AG08396 (cell line): ENCODE results near the gene ABCG2.

Source experiments
- DNase-seq: peaks from one replicate; pipeline ENCODE4 v3.0.0; 2012; ENCODE audit warnings: low spot score, mixed read lengths

Gene ABCG2

DNA sequence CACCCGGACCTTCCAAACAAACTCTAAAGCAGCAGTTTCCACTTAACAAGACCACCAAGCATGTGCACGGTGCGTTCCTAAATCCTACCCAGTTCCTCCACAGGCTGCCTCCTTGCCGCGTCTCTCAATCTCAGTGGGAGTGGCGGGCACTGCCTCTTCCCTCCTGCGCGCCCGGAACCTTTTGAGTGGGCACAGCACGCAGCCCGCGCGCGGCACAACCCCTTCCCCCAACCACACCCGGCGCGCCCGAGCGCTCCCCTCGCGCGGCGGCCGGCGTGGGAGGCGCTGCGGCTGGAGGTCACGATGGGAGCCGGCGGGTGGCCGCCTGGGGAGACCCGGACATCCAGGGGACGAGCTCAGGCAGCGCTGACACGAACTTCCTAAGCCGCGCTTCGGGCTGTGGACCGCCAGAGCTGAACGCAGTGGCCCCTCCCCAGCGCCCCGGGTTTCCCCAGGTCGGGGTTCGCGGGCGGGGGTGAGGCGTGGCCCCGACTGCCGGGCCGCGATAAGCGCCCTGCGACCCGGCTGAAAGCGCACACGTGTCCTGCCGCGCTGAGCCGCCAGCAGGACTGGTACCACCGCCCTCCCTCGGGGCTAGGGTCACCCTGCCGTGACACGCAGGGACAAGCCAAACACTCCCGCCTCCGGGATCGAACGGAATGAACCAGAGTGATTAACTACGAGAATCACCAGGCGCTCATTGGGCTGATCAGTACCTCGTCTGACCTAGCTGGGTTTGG lies at the start of gene ABCG2:
Gene ABCG2, minus strand, starts transcription at position 151 of the 740 bp plus-strand sequence. CDS start 18,644 bp downstream, outside the sequence.
- DNase-seq = peak; percentile 53

DNA sequence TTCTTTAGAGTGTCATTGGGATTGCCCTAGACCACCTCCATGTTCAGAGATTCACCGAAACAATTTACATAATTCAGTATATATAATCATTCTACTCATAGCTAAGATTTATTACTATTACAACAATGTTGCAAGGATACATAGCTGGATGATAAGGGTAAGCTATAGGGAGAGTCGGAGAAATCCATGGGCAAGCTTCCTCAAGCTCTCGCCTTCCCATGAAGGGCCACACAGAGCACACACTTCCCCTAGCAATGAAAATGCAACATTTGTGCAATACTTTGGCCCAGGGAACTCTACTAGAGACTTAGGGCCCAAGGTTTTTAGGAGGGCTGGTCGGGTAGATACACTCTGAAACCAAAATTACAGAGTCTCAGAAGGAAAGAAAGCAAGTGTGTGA lies 49.7 kb upstream of the ABCG2 start:
- DNase-seq = no peak

DNA sequence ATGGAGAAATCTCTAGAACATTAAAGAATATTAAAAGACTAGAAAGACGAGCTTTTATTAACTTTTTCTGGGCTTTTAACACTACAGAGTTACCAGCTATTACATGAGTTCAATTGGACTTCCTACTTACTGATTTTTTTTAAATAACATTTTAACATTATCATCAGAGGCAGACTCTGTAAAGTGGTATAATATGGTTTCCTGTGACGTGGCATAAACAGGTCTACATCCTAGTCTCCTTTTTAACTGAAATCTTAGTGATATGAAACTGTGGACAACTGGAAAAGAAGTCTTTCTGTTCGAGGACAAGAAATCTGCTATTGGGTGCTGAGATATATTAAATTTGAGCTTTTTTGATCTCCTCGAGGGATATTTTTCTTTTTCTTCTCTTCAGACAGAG lies 48.7 kb upstream of the ABCG2 start:
- no peak for DNase-seq

DNA sequence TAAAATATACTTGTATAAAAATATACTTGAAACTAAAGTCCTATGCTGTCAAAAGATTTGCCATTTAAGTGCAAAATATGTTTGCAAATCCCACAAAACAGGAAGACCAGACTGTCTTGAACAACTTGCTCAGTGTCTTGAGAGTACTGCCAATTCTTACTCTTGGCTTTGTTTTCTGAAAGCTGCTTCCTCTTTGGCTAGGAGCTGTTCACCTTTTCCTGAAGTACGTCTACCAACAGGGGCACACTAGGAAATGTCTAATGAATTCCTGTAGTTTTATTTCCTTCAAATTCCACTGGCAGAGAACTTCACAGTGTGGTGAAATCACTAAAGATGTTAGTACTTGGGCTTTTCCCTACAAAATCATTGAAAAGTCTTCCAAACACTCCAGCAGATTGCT lies 46.4 kb upstream of the ABCG2 start:
- no peak for DNase-seq

DNA sequence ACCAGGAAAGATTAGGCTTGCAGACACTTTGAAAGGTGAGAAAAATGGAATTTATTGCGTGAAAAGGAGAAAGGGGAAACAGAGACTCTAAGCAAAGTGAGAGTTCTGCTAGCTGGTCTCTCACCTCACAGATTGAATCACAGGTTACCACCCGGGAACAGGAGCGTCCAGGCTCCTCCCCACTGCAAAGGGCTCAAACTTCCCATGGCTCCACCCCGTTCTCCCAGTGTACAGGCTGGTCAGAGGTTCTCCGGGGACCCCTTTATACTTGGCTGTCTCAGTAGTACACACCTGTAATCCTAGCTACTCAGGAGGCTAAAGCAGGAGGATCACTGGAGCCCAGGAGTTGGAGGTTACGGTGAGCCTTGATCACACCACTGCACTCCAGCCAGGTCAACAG lies 44.0 kb upstream of the ABCG2 start:
- DNase-seq = no peak

DNA sequence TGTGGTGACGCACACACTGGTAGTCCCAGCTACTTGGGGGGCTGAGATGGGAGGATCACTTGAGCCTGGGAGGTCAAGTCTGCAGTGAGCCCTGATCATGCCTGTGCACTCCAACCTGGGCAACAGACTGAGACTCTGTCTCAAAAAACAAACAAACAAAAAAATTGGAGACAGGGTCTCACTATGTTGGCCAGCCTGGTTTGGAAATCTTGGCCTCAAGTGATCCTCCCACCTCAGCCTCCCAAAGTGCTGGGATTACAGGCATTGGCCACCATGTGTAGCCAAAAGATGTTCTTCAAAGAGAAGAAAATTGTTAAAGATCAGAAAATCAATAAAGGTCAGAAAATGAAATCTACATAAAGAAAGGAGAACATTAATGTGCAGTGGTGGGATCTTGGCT lies 41.7 kb upstream of the ABCG2 start:
- no peak for DNase-seq

DNA sequence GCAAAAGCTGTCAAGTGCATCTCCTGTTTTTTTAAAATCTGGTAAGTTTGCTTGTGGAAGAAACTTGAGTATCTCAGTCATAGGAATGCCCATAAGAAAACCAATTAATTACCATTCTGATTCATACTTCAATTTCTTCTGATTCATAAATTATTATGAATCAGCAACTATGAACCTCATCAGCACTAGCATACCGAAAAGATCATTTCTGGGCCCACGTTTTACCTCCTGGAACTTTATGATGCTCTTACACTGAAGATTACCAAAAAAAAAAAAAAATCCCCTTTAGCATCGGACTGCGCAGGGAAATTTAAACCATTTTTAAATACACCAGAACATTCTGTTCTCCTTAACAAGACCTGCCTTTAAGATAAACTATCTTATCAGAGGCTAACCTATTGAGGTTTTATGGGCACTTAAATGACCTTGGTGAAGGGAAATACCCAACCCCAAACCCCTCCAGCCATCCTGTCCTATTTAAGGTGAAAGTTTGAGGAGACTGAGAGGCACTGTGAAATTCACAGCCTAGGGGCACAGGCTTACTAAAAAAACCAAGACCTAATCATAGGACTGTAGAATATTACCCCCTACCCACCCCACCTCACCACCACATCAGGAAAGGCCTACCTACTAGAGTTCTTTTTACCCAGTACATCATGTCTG lies 38.2 kb upstream of the ABCG2 start:
- no peak for DNase-seq

DNA sequence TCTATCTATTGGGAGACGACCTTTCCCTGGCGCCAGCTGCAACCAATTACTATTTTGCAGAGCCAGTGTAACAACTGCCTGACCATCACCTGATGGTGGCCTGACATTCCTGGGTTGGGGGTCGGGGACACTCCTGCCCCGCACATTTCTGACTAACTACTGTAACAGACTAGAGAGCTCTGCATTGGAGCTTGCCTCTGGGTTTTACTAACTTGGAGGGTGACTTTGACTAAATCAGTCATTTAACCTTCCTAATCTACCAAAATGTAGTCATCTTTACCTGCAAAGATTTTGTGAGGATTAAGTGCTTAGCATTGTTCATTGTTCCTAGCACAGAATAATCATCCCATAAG lies 37.5 kb upstream of the ABCG2 start:
- DNase-seq = no peak

DNA sequence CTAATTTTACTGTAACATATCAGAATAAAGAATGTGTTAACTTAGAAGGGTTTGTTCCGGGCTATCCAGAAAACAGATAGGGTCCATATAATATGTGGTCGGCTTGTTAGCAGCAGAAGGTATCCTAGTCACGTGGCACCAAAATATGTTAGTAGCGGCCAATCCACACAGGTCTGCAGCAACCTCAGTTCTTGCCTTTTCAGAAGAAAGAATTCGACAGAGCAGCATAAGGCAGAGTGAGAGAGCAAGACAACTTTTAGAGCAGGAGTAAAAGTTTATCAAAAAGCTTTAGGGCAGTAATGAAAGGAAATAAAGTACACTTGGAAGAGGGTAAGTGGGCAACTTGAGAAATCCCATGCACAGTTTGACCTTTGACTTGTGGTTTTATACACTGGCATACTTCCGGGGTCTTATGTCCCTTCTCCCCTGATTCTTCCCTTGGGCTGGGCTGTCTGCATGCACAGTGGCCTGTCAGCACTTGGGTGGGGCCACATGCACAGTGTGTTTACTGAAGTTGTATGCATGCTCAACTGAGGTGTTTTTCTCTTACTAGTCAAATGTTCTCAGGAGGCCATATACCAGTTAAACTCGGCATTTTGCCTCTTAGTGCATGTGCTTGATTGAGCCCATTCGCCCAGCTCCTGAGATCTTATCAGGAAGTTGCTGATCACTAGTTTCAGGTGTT lies 37.0 kb upstream of the ABCG2 start:
- DNase-seq = no peak

DNA sequence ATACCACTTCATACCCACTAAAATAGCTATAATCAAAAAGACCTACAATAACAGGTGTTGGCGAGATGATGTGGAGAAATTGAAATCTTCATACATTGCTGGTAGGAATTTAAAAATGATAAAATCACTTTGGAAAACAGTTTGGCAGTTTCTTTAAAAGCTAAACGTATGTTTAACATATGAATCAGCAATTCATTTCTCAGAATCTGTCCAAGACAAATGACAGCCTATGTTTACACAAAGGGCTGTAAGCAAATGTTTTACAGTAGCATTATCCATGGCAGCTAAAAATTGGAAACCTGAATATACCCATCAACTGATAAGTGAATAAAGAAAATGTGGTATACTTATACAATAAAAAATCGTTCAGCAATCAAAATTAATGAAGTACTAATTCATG lies 33.0 kb upstream of the ABCG2 start:
- no peak for DNase-seq

DNA sequence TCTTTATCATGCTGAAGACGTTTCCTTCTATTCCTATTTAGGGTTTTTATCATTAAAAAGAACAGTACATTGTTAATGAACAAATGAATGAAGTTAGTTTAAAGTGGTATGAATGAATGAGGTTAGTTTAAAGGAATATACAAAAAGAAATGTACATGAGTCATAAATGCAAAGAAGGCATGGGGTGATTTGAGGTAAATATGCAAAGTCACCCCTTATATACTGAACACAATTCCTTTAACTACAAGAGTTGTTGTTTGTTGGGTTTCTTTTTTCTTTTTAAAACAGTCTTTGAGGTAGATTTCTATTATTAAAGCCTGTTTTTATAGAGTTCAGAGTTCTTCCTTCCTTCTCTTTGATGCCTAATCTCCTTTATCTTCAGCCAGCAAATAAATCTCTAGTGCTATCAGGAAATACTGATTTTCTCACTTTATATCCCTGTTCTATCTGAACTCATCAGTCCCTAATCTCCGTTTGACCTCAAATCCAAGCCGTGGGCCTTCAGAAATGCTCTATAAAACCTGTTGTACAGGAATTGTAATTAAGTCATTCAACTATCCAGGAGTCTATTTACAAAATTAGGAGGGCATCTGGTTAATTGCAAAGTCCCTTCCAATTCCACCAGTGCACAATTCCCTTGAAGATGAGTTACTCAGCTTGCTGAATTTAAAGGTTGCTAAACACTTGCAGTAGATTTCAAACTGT lies 31.6 kb upstream of the ABCG2 start:
- no peak for DNase-seq

DNA sequence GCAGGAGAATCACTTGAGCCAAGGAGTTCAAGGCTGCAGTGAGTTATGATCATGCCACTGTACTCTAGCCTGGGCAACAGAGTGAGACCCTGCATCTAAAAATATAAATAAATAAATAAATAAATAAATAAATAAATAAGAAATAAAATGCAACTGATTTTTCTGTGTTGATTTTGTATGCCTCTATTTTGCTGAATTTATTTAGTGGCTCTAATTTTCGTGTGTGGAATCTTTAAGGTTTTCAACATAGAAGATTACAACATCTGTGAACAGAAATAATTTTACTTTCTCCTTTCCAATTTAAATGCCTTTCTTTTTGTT lies 30.9 kb upstream of the ABCG2 start:
- DNase-seq = no peak

DNA sequence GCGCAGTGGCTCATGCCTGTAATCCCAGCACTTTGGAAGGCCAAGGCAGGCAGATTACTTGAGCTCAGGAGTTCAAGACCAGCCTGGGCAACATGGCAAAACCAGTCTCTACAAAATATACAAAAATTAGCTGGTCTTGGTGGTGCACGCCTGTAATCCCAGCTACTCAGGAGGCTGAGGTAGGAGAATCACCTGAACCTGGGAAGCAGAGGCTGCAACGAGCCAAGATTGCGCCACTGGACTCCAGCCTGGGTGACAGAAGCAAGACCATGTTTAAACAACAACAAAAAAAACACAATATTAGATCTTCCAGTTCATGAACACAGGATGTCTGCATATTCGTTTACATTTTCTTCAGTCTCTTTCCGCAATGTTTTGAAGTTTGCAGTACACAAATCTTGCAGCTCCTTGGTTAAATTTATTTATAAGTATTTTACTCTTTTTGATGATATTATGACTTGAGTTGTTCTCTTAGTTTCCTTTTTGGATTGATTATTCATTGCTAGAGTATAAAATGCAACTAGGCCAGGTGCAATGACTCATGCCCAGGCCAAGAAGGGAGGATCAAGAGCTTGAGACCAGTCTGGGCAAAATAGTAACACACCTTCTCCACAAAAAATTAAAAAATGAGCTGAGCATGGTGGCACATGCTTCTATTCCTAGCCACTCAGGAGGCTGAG lies 30.4 kb upstream of the ABCG2 start:
- DNase-seq = no peak

DNA sequence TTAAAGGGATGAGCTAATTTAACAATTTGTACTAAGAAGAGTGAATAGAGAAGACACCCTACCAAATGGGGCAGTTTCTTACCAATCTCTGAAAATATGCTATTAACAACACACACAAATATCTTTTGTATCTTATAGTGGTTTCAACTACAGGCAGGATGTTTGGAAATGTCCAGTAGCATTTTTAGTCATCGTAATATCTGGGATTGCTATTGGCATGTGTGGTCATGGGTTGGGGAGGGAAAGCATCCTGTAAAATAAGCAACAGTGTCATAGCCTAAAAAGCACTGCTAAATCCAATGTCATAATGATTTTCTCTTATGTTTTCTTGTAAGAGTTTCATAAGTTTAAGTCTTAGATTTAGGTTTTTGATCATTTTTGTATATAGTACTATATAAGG lies 29.3 kb upstream of the ABCG2 start:
- DNase-seq = peak; percentile 20

DNA sequence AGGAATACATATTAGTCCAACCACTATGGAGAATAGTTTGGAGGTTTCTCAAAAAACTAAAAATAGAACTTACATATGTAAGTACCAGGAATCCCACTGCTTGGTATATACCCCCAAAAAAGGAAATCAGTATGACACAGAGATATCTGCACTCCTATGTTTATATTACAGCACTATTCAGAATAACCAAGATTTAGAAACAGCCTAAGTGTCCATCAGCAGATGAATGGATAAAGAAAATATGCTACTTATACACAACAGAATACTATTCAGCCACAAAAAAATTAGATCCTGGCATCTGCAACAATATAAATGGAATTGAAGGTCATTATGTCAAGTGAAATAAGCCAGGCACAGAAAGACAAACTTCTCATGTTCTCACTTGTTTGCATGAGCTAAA lies 27.5 kb upstream of the ABCG2 start:
- no peak for DNase-seq

DNA sequence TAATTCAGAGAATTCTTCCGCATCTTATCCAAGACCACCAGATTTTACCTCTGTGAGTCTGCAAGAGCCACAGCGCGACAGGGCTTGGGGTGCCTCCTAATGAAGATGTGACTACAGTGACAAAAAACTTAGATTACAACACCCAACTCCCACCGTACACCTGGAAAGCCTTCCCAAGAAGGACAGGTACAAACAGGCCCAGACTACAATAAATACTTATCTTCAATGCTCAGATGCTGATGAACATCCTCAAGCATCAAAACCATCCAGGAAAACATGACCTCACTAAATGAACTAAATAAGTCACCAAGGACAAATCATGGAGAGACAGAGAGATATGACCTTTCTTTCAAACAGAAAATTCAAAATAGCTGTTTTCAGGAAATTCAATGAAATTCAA lies 20.8 kb upstream of the ABCG2 start:
- no peak for DNase-seq

DNA sequence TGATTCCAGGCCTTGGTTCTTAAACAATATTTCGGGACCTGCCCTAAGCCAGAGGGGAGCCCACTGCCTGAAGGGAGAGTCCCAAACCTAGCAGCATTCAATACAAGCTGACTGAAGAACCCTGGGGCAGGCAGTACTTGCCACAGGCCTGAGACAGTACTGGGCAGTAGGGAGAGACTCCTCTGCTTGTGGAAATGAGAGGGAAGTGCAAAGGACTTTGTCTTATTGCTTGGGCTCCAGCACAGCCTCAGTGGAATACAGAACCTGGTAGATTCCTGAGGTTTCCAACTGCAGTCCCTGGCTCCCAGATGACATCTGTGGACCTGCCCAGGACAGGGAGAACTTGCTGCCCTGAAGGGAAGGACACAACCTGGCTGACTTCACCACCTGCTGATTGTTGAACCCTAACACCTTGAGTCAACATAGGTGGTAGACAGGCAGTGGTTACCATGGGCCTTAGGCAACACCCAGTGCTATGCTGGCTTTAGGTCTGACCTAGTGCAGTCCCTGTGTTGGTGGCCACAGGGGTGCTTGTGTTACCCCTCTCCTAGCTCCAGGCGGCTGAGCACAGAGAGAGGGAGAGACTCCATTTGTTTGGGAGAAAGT lies 20.3 kb upstream of the ABCG2 start:
- no peak for DNase-seq

DNA sequence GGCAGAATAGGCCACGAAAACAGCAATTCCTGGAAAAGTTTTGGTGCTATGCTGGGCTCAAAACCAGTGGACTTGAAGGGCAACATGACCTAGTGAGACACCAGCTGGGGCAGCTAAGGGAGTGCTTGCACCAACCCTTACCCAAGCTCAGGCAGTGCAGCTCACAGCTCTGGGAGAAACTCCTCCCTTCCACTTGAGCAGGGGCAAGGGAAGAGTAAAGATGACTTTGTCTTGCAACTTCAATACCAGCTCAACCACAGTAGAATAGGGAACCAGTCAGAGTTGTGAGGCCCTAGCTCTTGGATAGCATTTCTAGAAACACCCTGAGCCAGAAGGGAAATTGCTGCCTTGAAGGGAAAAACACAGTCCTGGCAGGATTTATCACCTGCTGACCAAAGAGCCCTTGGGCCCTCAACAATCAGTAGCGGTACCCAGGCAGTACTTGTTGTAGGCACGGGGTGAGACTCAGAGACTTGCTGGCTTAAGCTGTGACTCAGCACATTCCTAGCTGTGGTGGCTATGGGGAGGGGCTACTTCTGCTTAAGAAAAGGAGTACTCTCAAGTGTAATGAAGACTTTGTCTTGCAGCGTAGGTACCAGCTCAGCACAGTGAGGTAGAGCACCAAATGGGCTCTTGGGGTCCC lies 19.7 kb upstream of the ABCG2 start:
- DNase-seq = peak; percentile 59

DNA sequence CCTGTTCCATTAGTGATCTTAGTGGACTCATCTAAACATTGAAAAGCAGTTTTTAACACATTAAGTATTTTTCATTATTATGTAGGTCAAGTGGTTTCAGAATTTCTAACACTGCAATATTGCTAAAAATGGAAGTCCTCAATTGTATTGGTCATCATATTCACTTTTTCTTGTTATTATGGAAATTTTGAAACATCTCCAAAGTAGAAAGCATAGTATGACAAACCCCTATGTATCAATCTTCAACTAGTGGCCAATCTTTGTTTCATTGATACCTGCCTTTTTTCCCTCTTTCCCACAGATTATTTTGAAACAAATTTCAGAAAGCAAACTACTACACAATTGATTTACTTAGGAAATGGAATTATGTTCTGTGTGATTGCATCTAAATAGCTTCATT lies 14.5 kb upstream of the ABCG2 start:
- DNase-seq = no peak

DNA sequence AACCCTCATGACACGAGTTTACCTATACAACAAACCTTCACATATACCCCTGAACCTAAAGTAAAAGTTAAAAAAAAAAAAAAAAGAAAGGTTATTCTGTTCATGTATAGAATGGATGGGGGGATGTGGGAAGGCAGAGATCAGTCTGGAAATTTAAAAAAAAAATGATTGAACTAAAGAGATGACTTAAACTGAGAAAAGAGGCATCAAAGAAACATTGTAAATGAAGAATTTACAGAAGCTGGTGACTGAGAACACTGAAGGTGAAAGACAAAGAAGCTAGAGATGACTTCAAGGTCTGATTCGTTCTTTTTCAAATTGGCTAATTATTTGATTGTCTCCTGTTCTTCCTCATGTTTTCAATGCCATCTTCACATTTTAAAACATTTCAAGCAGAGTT lies 12.8 kb upstream of the ABCG2 start:
- no peak for DNase-seq

DNA sequence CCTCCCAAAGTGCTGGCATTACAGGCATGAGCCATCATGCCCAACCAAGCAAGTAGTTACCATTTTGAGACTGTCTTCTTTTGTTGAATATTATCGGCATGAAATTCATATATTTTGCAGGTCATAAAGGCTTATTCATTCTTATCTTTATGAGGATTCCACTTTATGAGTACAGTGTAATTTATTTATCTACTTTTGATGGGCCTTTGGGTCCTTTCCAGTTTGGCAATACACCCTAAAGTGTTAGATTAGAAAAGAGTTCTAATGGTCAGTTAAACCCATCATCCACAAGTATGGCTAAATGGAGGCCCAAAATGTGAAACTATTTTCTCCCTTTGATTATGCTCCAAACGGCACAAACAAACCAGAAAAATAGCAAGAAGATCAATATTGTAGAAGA lies 10.9 kb upstream of the ABCG2 start:
- DNase-seq = no peak

DNA sequence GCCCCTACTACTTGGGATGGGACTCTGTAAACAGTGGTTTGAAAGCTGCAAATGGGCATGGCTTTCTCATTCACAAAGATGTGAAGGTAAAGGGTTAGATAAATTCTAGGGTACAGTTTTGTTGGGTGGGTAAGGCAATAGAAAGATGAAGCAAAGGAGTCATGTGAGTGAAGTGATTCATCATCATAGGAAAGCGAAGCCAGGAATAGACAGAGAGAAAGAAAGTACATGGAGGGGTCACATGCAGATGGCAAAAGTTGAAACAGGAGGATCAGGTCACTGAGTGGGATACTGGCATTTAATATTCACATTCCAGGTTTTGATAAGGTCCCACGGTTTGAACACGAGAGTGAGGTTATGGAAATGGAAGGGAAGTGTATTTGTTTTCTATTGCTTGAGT lies 8.2 kb upstream of the ABCG2 start:
- no peak for DNase-seq
